Natural killer cell (primary cell): ENCODE measurements around the gene LDHAL6B. TPM values are rescaled to one million over a fixed set of nuclear protein-coding genes. Genes with fewer than 3 reads are reported as not detected.

Source experiments
- ATAC-seq, 3 donors: fragments of 150-1000 bp in 2 of 3; fragments of 200-7000 bp in 1 of 3; cut with Tn5 transposase; 1 replicate in 1 of 3; 2 replicates in 2 of 3; pipeline ENCODE4 v1.10.0; 2021; ENCODE audit warnings: mild to moderate bottlenecking in 2 of 3, moderate library complexity in 2 of 3
- DNase-seq, 2 donors: peaks; one replicate each; pipeline versions ENCODE4 v3.0.0 to v3.0.0-alpha.2; 2013 to 2021; ENCODE audit warnings: mixed read lengths in 1 of 2
- H3K27ac ChIP-seq: one replicate; pipeline ENCODE4 v1.5.1; 2013; ENCODE audit warnings: mild to moderate bottlenecking, low read length
- H3K27me3 ChIP-seq: one replicate; pipeline ENCODE4 v1.6.1; 2013; ENCODE audit warnings: low read length; ENCODE audit not compliant: control insufficient read depth, insufficient read depth
- H3K36me3 ChIP-seq: one replicate; pipeline ENCODE4 v1.6.1; 2013; ENCODE audit warnings: low read length; ENCODE audit not compliant: control insufficient read depth, insufficient read depth
- H3K4me1 ChIP-seq: one replicate; pipeline ENCODE4 v1.6.1; 2013; ENCODE audit warnings: low read length; ENCODE audit not compliant: control insufficient read depth, insufficient read depth
- H3K4me3 ChIP-seq: one replicate; pipeline ENCODE4 v1.5.1; 2013; ENCODE audit warnings: low read length
- H3K9me3 ChIP-seq: one replicate; pipeline ENCODE4 v1.6.1; 2013; ENCODE audit warnings: low read length; ENCODE audit not compliant: control insufficient read depth, insufficient read depth
- H3K27ac Mint-ChIP-seq, 2 donors: one replicate each; pipeline ENCODE4 v1.8.0; 2022; ENCODE audit warnings: mild to moderate bottlenecking in 2 of 2, mixed read lengths in 2 of 2, moderate library complexity in 1 of 2
- H3K27me3 Mint-ChIP-seq, 2 donors: one replicate each; pipeline ENCODE4 v1.8.0; 2022; ENCODE audit warnings: low read depth in 2 of 2, mixed read lengths in 2 of 2
- H3K36me3 Mint-ChIP-seq: one replicate; pipeline ENCODE4 v1.8.0; 2022; ENCODE audit warnings: mixed read lengths
- H3K4me1 Mint-ChIP-seq, 2 donors: one replicate each; pipeline ENCODE4 v1.8.0; 2022; ENCODE audit warnings: mixed read lengths in 2 of 2
- H3K4me3 Mint-ChIP-seq: one replicate; pipeline ENCODE4 v1.8.0; 2022; ENCODE audit warnings: mild to moderate bottlenecking, moderate library complexity, mixed read lengths
- H3K9me3 Mint-ChIP-seq, 2 donors: one replicate each; pipeline ENCODE4 v1.8.0; 2022; ENCODE audit warnings: mixed read lengths in 2 of 2
- WGBS: methylation state at CpG from one replicate; pipeline ENCODE4 v1.1.7; 2013; ENCODE audit warnings: missing lambda C conversion rate; ENCODE audit not compliant: insufficient coverage; 5-methylcytosine and 5-hydroxymethylcytosine counted together
- intact Hi-C: fragments of 100-400 bp; cut with micrococcal nuclease; formaldehyde crosslinking; loops from one replicate; pipeline ENCODE4 v1.14.2; 2022
- total RNA-seq, 4 donors: library from RNA; stranded (reverse); fragments of 120-200 nt in 1 of 4; gene quantifications; one replicate each; pipeline versions ENCODE4 v1.2.3 to v1.2.4, GENCODE V29; 2013 to 2022
- TF ChIP-seq, protein P1 (sequence below): fragments of 200-600 bp; IDR thresholded peaks from one replicate; pipeline ENCODE4 v1.8.0; 2022; ENCODE audit warnings: antibody characterized with exemption

Gene LDHAL6B
- total RNA-seq, 3 donors from 2014 or later (not counting 1 experiment from before 2014, with no cell fraction given) = not detected

- no peaks in the 10 kb centered on the region for H3K27me3 Mint-ChIP-seq
- no peak for ATAC-seq
- WGBS = 92% methylated on average over 10 of the region's 10 CpGs
These were observed 6.8 kb upstream of the LDHAL6B start for GRCh38 chr15:59199626-59200465.

GRCh38 chr15:59200560-59200959 lies 6.1 kb upstream of the LDHAL6B start:
- ATAC-seq (no peak), DNase-seq (no peak)
- Mint-ChIP-seq H3K36me3 (no peaks in the 10 kb centered on the region), H3K4me1 (no peaks in the 10 kb centered on the region), H3K27ac (no peak overlapping the region), H3K9me3 (no peaks in the 10 kb centered on the region), H3K4me3 (no peak overlapping the region), H3K27me3 (no peaks in the 10 kb centered on the region)
- intact Hi-C loops = no loop called here
- Histone ChIP-seq H3K9me3 (no peaks in the 10 kb centered on the region), H3K27ac (no peak overlapping the region), H3K27me3 (no peaks in the 10 kb centered on the region), H3K36me3 (no peaks in the 10 kb centered on the region), H3K4me3 (no peak overlapping the region), H3K4me1 (no peaks in the 10 kb centered on the region)
- 92% methylated on average over 5 of the region's 9 CpGs for WGBS
- TF ChIP-seq, protein P1, sequence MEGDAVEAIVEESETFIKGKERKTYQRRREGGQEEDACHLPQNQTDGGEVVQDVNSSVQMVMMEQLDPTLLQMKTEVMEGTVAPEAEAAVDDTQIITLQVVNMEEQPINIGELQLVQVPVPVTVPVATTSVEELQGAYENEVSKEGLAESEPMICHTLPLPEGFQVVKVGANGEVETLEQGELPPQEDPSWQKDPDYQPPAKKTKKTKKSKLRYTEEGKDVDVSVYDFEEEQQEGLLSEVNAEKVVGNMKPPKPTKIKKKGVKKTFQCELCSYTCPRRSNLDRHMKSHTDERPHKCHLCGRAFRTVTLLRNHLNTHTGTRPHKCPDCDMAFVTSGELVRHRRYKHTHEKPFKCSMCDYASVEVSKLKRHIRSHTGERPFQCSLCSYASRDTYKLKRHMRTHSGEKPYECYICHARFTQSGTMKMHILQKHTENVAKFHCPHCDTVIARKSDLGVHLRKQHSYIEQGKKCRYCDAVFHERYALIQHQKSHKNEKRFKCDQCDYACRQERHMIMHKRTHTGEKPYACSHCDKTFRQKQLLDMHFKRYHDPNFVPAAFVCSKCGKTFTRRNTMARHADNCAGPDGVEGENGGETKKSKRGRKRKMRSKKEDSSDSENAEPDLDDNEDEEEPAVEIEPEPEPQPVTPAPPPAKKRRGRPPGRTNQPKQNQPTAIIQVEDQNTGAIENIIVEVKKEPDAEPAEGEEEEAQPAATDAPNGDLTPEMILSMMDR = no peak

More at GRCh38 chr15:59199626-59200465, 6.8 kb upstream of the LDHAL6B start:
- intact Hi-C loops = no loop called here
- Histone ChIP-seq H3K27ac (no peak overlapping the region), H3K4me1 (no peaks in the 10 kb centered on the region), H3K27me3 (no peaks in the 10 kb centered on the region), H3K9me3 (no peaks in the 10 kb centered on the region), H3K36me3 (no peaks in the 10 kb centered on the region), H3K4me3 (no peak overlapping the region)
- DNase-seq = no peak
- TF ChIP-seq, protein P1 = no peak
- H3K4me3 Mint-ChIP-seq = no peak overlapping the region
- H3K27ac Mint-ChIP-seq = no peak overlapping the region
- peaks cover 0 to 3% of the 10 kb centered on the region in 2 donors for H3K4me1 Mint-ChIP-seq
- H3K9me3 Mint-ChIP-seq = no peaks in the 10 kb centered on the region
- no peaks in the 10 kb centered on the region for H3K36me3 Mint-ChIP-seq

DNA sequence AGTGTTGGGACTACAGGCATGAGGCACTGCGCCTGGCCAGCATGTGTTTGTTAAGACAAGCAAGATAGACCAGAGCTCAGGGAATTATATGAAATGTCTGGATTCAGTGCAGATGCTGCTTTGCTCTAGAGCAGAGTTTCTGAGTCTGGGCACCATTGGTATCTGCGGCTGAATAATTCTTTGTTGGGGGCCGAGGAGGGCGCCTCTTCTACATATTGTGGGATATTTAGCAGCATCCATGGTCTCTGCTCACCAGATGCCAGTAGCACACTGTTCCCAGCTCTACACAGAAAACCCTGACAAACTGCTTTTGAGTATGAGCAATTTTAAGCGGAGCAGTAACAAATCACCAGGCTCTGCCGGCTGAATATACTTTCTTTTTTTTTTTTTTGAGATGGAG lies 3.6 kb upstream of the LDHAL6B start:
- no peak for DNase-seq
- WGBS = 95% methylated on average over 6 of the region's 6 CpGs
- ATAC-seq = no peak
- Histone ChIP-seq H3K9me3 (no peaks in the 10 kb centered on the region), H3K36me3 (no peaks in the 10 kb centered on the region), H3K27ac (no peak overlapping the region), H3K27me3 (no peaks in the 10 kb centered on the region), H3K4me3 (no peak overlapping the region), H3K4me1 (no peaks in the 10 kb centered on the region)
- Mint-ChIP-seq H3K27me3 (no peaks in the 10 kb centered on the region), H3K27ac (no peak overlapping the region), H3K4me3 (no peak overlapping the region), H3K36me3 (no peaks in the 10 kb centered on the region), H3K9me3 (no peaks in the 10 kb centered on the region), H3K4me1 (no peaks in the 10 kb centered on the region)
- TF ChIP-seq, protein P1 = no peak
- intact Hi-C loops = no loop called here
